GM18520 (cell line): ENCODE measurements around the gene AFDN.

Experiments used
- ATAC-seq: cut with Tn5 transposase; IDR thresholded peaks from one replicate; pipeline ENCODE4 v1.9.1; 2021; ENCODE audit not compliant: unreplicated experiment

Gene AFDN

GRCh38 chr6:167910652-167911051 is 83.9 kb downstream of the AFDN start:
- ATAC-seq = no peak

DNA sequence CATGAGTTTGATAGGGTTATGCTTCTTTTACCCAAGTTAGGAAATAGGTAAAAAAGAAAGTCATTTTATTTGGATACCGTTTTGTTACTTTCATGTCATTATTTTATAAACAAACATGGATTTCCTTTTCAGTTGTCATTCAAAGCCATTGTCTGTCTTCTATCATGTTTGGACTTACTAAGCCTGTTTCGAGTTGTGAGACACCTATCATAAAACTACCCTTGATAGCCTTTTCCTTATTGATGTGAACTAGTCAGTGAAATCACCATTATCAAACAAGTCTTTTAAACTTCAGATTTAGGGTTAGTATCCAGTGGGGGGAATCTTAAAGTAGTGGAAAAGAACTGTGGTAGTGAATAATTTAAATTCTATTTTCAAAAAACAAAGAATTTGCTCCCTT is 85.8 kb downstream of the AFDN start:
- no peak for ATAC-seq

- no peak for ATAC-seq
Measured at GRCh38 chr6:167913699-167914098, 87.0 kb downstream of the AFDN start.

DNA sequence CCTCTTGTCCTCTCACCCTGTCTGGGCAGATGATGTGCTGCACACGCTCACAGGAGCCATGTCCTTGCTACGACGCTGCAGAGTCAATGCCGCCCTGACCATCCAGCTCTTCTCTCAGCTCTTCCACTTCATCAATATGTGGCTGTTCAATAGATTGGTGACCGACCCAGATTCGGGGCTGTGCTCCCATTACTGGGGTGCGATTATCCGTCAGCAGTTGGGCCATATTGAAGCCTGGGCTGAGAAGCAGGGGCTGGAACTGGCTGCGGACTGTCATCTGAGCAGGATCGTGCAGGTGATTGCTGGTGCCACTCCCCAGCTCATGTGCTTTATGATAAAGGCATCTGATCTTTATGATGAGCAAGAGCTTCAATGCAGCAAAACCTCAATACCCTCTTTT is 88.4 kb downstream of the AFDN start:
- no peak for ATAC-seq

- ATAC-seq = no peak
Measured at GRCh38 chr6:167917551-167918154, 90.9 kb downstream of the AFDN start.

GRCh38 chr6:167918548-167919278 is 92.0 kb downstream of the AFDN start:
- no peak for ATAC-seq

DNA sequence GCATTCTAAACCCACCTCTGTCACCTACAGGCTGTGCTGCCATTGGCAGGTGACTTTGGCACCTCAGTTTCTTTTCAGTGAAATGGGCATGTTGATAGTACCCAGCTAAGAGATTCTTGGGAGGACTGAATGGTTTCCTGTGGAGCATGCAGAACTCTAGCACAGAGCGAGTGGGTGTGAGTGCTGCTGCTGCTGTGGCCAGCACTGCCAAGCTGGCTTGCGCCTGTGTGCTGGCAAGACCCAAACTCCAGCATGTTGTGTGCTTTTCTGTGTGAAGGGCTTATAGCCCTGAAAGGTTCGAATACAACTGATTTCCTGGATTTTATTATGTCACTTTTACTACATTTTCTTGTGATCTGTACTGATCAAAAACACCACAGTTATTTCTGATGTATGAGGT is 92.6 kb downstream of the AFDN start:
- no peak for ATAC-seq

- ATAC-seq = no peak
Measured at GRCh38 chr6:167920165-167920564, 93.5 kb downstream of the AFDN start.

- ATAC-seq = no peak
Measured at GRCh38 chr6:167921831-167922230, 95.1 kb downstream of the AFDN start.

DNA sequence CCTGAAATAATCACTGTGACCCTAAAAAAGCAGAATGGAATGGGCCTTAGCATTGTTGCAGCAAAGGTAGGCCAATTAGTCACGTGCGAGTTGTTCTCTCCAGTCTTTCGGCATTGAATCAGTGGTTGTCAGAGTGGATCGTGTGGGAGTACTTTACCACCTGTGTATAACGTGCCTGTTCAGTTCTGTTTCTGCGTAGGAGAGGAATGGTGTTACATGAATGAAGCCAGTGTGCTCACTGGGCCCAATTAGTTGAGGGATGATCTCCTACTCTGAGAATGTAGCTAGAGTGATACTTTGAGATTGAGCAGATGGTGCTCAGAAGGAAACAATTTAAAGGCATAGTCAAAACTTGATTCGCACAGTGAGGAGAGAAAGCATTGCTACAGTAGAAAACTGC is 98.3 kb downstream of the AFDN start:
- ATAC-seq = no peak

GRCh38 chr6:167927246-167927645 is 100.5 kb downstream of the AFDN start:
- ATAC-seq = no peak

- ATAC-seq = no peak
Measured at GRCh38 chr6:167928111-167928510, 101.4 kb downstream of the AFDN start.

DNA sequence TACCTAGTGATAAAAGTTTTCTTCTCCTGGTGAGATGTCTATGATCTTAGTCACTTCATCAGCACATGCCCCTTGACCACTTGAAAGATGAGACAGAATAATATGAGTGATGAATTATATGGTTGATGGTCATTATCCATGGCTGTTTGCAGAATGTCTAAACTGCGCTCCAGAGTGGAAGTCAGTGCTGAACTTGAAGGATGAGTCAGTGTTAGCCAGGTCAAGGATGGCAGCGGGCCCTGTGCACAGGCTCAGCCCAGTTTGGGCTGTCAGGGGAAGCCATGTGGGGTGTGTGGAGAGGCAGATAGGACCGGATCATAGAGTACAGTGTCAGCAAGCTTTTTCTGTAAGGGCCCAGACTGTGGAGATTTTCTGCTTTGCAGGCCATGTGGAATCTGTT is 103.6 kb downstream of the AFDN start:
- no peak for ATAC-seq

DNA sequence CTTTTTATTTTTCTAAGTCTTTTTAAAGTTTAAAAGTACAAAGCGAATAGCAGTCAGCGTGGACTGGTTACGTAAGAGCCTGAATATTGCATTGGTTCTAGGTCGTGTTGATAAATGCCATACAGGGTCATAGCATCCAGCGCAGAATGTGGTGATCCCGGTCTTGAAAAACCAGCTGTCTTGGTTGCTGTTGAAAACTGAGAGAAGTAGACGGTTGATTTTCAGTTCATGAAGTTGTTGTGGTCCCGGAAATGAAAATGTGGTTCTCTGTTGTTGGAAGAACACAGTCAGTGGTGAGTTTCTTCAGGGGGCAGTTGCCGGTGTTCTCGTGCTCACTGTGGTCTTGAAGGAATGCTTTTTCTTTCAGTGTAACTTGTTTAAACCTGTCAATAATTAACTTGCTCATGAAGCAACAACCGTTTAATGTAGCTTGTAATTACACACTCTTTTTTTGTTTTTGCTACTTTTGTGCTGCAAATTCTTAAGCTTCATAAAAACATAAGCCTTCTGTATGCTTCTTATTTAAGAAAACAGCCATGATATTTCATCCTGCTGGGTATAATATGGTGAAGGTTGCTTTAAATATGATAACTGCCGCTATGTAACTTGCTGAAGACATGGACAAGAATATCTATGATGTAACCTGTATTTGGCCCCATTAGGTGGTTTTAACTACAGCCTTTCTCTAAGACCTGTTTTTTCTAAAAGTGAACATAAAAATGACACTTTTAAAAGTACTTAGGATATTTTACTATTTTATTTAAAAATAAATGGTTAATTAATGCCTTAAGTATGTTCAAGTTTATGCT is 106.0 kb downstream of the AFDN start:
- ATAC-seq = no peak

DNA sequence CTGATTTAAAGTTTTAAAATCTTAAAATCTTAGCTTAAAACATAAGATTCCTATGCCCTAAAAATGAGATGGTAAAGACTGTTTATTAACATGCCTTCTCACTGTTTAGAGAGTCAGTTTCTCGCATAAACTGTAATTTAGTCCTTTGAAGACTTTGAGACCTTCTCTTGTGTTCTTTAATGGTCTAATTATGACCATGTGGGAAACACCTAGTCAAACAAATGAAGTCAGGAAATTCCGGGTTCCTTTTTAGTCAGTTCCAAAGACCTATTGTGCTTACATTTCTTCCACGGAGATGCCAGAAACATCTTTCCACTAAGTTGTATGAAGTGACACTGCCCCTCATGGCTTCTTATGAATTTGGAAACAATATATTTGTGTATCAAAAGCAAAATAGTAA is 106.6 kb downstream of the AFDN start:
- ATAC-seq = no peak

GRCh38 chr6:167933847-167934246 is 107.1 kb downstream of the AFDN start:
- no peak for ATAC-seq

DNA sequence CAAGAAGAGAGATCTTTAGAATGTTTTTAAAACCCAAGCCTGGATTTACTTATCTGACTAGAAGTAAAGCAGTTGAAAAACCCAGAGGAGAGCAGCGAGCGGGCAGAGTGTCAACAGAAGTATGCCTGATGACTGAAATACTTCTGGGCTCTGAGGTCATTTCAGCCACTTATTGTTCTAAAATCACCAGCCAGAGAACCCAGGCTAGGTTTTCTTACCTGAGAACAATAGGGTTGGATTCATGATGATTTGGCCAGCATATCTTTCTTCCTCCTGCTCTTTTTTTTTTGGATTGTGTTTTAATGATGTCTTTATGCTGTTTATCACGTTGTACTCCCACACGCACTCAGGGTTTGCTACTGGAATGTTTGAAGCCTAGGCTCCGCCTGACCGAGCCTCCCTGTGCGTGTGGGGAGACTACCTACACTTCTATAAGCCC is 107.7 kb downstream of the AFDN start:
- no peak for ATAC-seq

DNA sequence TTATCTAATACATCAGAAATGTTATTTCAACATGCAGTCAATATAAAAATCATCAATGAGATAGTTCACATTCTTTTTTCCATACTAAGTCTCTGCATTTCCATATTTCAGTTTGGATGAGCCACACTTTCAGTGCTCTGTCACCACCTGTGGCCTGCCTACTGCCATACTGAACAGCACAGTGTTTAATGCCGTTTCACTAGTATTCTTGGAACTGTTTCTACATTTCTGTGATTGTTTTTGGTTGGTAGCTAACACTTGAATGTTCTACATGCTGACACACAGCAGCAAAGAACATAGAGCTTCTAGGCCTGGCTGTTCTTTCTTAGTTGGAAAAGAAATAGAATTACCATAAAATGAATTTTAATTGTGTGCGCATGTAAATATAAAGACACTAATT is 109.3 kb downstream of the AFDN start:
- ATAC-seq = no peak

DNA sequence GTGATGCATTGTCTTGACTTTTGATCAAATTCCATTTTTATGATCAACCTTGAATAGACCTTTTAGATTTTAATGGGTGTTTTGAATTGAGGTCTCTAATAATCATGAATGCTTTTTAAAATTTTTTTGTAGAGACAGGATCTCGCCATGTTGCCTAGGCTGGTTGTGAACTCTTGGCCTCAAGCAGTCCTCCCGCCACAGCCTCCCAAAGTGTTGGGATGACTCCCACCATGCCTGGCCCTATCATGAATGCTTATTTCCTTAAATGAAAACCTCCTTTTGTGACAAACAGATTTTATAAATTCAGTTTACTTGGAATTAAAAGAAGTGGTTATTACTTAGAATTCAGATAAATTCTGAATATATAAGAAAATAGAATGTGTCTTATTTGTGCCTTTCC is 110.6 kb downstream of the AFDN start:
- ATAC-seq = no peak

DNA sequence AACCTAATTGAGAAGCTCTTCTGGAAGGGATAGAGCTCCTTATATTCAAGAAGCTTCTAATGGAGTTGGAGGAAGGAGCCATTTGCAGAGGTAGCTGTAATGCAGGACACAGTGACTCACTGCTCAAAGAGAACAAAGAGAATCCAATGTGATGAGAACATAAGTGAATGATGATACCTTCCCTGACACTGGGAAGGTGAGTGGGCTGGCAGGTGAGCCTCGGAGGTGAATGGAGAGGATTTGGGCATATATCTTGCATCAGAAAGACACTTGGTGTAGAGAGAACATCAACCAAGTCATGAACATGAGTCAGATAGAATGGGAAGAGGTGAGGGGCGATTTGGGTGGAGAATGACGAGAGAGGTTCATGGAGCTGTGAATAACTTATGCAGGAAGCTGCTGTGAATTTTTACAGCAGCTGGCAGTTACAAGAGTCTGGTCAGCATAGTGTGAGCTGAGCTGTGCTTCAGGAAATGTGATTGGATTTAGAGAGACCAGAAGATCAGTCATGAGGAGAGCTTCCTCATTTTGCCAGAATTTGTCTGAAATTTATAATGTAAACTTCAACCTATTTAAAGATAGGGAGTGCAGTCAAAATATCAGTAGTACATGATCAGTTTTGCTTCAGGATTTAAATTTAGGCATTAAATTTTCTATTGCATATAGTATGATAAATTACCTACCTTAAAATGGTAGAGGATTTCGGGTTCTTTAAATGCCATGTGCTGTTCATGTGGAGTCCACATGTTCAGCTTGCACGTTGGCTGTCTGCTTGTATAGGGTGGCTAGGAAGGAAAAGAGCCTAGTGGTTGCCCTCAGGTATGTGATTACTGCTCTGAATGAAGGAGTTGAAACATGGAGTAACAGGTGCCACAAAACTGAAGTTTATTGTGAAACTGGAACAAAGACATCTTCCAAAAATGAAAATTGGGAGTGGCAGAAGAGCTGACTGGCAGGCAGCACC is 111.5 kb downstream of the AFDN start:
- no peak for ATAC-seq

- ATAC-seq = no peak
Measured at GRCh38 chr6:167941822-167942221, 115.1 kb downstream of the AFDN start.
